Measurements from ENCODE around the gene PCSK9.

DNA sequence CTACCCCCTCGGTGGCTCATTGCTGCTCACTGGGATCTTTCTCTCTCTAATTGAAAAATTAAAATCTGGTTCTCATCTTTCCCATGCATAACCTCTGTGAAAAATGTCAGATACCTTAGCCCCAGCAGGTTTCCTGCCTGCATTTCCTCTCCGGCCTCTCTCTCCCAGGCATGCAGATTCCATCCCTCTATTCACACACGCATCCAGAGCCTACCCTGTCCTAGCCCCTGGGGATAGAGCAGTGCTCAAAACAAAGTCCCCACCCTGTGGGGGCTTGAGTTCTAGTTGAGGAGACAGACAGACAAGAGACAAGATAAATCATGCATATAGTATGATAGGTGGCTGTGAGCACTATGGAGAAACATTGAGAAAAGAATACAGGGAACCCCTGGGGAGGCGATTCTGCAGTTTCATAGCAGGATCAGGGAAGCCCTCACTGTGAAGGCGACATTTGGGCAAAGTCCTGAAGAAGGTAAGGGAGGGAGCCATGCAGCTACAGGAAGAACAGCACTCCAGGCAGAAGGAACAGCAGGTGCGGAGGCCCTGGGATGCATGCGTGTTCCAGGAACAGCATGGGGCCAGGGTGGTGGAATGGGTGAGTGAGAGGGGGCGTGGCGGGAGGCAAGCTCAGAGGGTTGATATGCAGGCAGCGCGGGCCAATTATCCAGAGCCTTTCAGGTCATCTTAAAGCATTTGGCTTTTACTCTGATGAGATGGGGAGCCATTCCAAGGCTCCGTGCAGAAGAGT is 44.2 kb upstream of the PCSK9 start:
- TF ChIP-seq FOXA1 (IDR thresholded peaks at IDR 0.05) (no peak), ZNF384 (IDR thresholded peaks at IDR 0.05) (no peak), CTBP1 (IDR thresholded peaks at IDR 0.05; ENCODE audit: borderline replicate concordance) (no peak)
- TF ChIP-seq, protein P1, sequence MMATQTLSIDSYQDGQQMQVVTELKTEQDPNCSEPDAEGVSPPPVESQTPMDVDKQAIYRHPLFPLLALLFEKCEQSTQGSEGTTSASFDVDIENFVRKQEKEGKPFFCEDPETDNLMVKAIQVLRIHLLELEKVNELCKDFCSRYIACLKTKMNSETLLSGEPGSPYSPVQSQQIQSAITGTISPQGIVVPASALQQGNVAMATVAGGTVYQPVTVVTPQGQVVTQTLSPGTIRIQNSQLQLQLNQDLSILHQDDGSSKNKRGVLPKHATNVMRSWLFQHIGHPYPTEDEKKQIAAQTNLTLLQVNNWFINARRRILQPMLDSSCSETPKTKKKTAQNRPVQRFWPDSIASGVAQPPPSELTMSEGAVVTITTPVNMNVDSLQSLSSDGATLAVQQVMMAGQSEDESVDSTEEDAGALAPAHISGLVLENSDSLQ (IDR thresholded peaks at IDR 0.05), result no peak
